ENCODE data around the gene SHLD1.
"Not testable (repeated sequence)": the region's sequence is repeated elsewhere in the genome, so short reads cannot be mapped to it uniquely, and the experiment has no call there.

Gene SHLD1

DNA sequence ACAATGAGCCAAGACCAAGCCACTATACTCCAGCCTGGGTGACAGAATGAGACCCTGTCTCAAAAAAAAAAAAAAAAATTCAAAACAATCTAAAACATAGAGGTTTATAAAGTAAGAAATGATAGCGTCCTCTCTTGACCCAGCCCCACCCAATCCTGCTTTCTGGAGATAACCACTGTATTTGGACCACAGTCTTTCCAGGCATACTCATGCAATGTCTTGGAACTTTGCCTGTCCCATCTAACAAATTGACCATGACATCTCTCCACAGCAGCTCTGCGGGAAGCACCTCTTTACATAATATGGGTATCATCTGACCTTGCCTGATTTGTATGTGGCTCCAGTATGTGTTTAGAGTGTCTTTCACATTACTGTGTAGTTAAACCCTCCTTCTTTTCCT is 9.1 kb upstream of the SHLD1 start:
- DNase-seq = no peak
- H3K27me3 ChIP-seq (ENCODE audit: insufficient read depth, low read depth, severe bottlenecking) = no peaks in the 10 kb centered on the region
- no peaks in the 10 kb centered on the region for H3K9me3 ChIP-seq (ENCODE audit: severe bottlenecking)
- no peak overlapping the region for H3K27ac ChIP-seq
- no peak for TF ChIP-seq CTCF (IDR thresholded peaks at IDR 0.05; ENCODE audit: low read depth, low read length)
- H3K36me3 ChIP-seq = no peaks in the 10 kb centered on the region
- H3K4me3 ChIP-seq (ENCODE audit: low read depth, low read length) = no peak overlapping the region

DNA sequence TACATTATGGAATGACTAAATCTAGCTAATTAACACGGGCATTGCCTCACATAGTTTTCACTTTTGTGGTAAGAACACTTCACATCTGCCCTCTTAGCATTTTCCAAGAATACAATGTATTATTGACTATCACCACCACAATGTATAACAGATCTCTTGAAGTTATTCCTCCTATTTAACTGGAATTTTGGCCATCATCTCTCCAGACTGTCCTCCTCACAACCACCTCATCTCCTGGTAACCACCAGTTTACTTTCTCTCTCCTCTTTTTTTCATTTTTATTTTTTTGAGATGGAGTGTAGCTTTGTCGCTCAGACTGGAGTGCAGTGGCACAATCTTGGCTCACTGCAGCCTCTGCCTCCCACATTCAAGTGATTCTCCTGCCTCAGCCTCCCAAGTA is 8.2 kb upstream of the SHLD1 start:
- Histone ChIP-seq H3K27ac (no peak overlapping the region), H3K27me3 (ENCODE audit: insufficient read depth, low read depth, severe bottlenecking) (no peaks in the 10 kb centered on the region), H3K9me3 (ENCODE audit: severe bottlenecking) (no peaks in the 10 kb centered on the region), H3K4me3 (ENCODE audit: low read depth, low read length) (no peak overlapping the region), H3K36me3 (no peaks in the 10 kb centered on the region)
- no peak for DNase-seq
- TF ChIP-seq CTCF (IDR thresholded peaks at IDR 0.05; ENCODE audit: low read depth, low read length) = no peak

DNA sequence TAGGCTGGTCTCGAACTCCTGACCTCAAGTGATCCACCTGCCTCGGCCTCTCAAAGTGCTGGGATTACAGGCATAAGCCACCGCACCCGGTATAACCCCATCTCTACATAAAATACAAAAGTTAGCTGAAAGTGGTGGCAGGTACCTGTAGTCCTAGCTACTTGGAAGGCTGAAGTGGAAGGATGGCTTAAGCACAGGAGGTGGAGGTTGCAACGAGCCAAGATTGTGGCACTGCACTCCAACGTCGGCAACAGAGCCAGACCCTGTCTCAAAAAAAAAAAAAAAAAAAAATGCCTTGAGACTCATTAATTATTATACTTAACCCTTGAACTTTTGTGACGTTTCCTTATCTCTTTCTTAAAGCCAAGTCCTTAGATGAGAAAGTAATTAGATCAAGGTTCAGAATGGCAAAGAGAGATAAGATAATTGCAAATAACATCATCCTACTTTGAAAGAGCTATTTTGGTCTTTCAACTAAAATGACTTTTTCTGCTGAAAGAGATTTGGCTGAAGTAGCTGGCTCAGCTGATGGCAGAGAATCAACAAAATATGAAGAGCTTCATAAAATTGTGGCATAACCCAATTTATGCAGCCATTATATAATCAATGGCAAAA is 4.7 kb upstream of the SHLD1 start:
- no peaks in the 10 kb centered on the region for H3K27me3 ChIP-seq (ENCODE audit: insufficient read depth, low read depth, severe bottlenecking)
- no peaks in the 10 kb centered on the region for H3K36me3 ChIP-seq
- no peak overlapping the region for H3K27ac ChIP-seq
- no peak for DNase-seq
- no peak overlapping the region for H3K4me3 ChIP-seq (ENCODE audit: low read depth, low read length)
- TF ChIP-seq CTCF (IDR thresholded peaks at IDR 0.05; ENCODE audit: low read depth, low read length) = no peak
- H3K9me3 ChIP-seq (ENCODE audit: severe bottlenecking) = peaks cover 6% of the 10 kb centered on the region

DNA sequence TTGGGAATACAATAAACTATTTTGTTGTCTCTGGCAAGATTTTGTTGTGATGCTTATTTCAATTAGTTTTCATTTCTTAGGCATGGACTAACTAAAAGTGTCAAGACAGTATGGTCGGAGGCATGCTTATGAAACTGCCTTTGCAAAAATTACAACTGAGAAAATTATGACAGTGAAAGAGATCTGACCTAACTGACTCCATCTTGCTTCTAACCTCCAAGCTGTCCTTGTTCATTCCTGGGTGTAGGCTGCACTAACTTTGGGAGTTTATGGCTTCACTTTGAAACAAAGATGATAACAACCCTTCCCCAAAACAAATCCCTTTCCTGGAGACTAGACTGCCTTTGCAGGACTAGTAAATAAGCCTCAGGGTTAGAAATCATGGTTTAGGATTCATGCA is 4.1 kb upstream of the SHLD1 start:
- no peak overlapping the region for H3K27ac ChIP-seq
- no peak for TF ChIP-seq CTCF (IDR thresholded peaks at IDR 0.05; ENCODE audit: low read depth, low read length)
- no peaks in the 10 kb centered on the region for H3K27me3 ChIP-seq (ENCODE audit: insufficient read depth, low read depth, severe bottlenecking)
- DNase-seq = no peak
- no peak overlapping the region for H3K4me3 ChIP-seq (ENCODE audit: low read depth, low read length)
- H3K36me3 ChIP-seq = no peaks in the 10 kb centered on the region
- peaks cover 6% of the 10 kb centered on the region for H3K9me3 ChIP-seq (ENCODE audit: severe bottlenecking)

- DNase-seq = no peak
- peaks cover 6% of the 10 kb centered on the region for H3K9me3 ChIP-seq (ENCODE audit: severe bottlenecking)
- H3K27ac ChIP-seq = no peak overlapping the region
These were observed 2.0 kb upstream of the SHLD1 start for GRCh38 chr20:5748246-5748645.

DNA sequence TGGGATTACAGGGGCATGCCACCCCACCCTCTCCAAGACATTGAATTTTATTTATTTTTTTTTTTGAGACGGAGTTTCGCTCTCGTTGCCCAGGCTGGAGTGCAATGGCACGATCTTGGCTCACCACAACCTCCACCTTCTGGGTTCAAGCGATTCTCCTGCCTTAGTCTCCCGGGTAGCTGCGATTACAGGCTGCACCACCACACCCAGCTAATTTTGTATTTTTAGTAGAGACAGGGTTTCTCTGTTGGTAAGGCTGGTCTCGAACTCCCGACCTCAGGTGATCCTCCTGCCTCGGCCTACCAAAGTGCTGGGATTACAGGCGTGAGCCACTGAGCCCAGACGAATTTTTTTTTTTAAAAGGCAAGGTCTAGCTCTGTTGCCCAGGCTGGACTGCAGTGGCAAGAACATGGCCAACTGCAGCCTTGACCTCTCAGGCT is 669 bp upstream of the SHLD1 start:
- not testable (repeated sequence) for H3K9me3 ChIP-seq (ENCODE audit: severe bottlenecking); H3K27ac ChIP-seq; H3K4me3 ChIP-seq (ENCODE audit: low read depth, low read length); DNase-seq; H3K36me3 ChIP-seq; H3K27me3 ChIP-seq (ENCODE audit: insufficient read depth, low read depth, severe bottlenecking)

More at GRCh38 chr20:5748246-5748645, 2.0 kb upstream of the SHLD1 start:
- Histone ChIP-seq H3K4me3 (ENCODE audit: low read depth, low read length) (no peak overlapping the region), H3K36me3 (no peaks in the 10 kb centered on the region), H3K27me3 (ENCODE audit: insufficient read depth, low read depth, severe bottlenecking) (no peaks in the 10 kb centered on the region)
- no peak for TF ChIP-seq CTCF (IDR thresholded peaks at IDR 0.05; ENCODE audit: low read depth, low read length)

All from WERI-Rb-1 (cell line).